Thyroid gland (tissue), 4 donors: ENCODE data around the gene KAZN. TPM values are rescaled to one million over a fixed set of nuclear protein-coding genes. Genes with fewer than 3 reads are reported as not detected.

Experiments
- DNase-seq, 2 donors: peaks; one replicate each; pipeline ENCODE4 v3.0.0-alpha.2; 2019
- H3K27ac ChIP-seq, 3 donors: fragments of 200-600 bp; sonication (generic); 1 replicate in 2 of 3; 2 replicates in 1 of 3; pipeline ENCODE4 v1.5.1; 2016 to 2019; ENCODE audit warnings: mild to moderate bottlenecking in 1 of 3, moderate library complexity in 1 of 3
- H3K27me3 ChIP-seq: fragments of 200-600 bp; sonication (generic); one replicate; pipeline ENCODE4 v1.5.1; 2019
- H3K36me3 ChIP-seq, 2 donors: fragments of 200-600 bp; sonication (generic); one replicate each; pipeline ENCODE4 v1.5.1; 2016 to 2019
- H3K4me1 ChIP-seq, 2 donors: fragments of 200-600 bp; sonication (generic); one replicate each; pipeline ENCODE4 v1.5.1; 2017 to 2019
- H3K4me3 ChIP-seq, 3 donors: fragments of 200-600 bp; sonication (generic); replicated peaks in 1 of 3; 1 replicate in 2 of 3; 2 replicates in 1 of 3; pipeline ENCODE4 v1.5.1; 2016; ENCODE audit warnings: mild to moderate bottlenecking in 1 of 3
- H3K9me3 ChIP-seq: fragments of 200-600 bp; sonication (generic); one replicate; pipeline ENCODE4 v1.5.1; 2017
- CTCF ChIP-seq, 6 experiments: fragments of 200-600 bp in 3 of 6; fragments of 450-650 bp in 3 of 6; sonication (generic) in 3 of 6; IDR thresholded peaks; one replicate each; pipeline ENCODE4 v1.5.1; 2016 to 2019; ENCODE audit warnings: antibody characterized with exemption in 6 of 6, mild to moderate bottlenecking in 2 of 6, inconsistent platforms in 1 of 6, moderate library complexity in 1 of 6
- POLR2A ChIP-seq, 2 donors: fragments of 450-650 bp; IDR thresholded peaks; one replicate each; pipeline ENCODE4 v1.6.1; 2017; ENCODE audit warnings: antibody characterized with exemption in 2 of 2, mild to moderate bottlenecking in 2 of 2, moderate library complexity in 1 of 2
- WGBS, 2 donors: methylation state at CpG; one replicate each; pipeline ENCODE4 v1.1.5; 2017; 5-methylcytosine and 5-hydroxymethylcytosine counted together
- intact Hi-C: fragments of 100-400 bp; cut with DNase I; formaldehyde crosslinking; loops from one replicate; pipeline ENCODE4 v1.15.1; 2023
- total RNA-seq, 4 donors: library from RNA; depleted of rRNA; stranded (reverse); fragments of >200 nt; gene quantifications; one replicate each; pipeline ENCODE4 v1.2.3, GENCODE V29; 2016

Gene KAZN
- total RNA-seq, 4 donors from 2014 or later, result 14.8 to 28.6 (median 18.2) TPM

- intact Hi-C loops, result no loop called here
- Histone ChIP-seq H3K27me3 (no peaks in the 10 kb centered on the region), H3K4me1 (no peaks in the 10 kb centered on the region), H3K27ac (no peak overlapping the region), H3K36me3 (no peaks in the 10 kb centered on the region), H3K9me3 (no peaks in the 10 kb centered on the region), H3K4me3 (no peak overlapping the region)
- no peak for TF ChIP-seq CTCF (IDR thresholded peaks at IDR 0.05)
- TF ChIP-seq POLR2A (IDR thresholded peaks at IDR 0.05), result no peak
- 87 to 90% methylated on average over 7 of the region's 7 CpGs for WGBS, 2 donors
- DNase-seq, result no peak
These were observed 165.5 kb downstream of the KAZN start for GRCh38 chr1:14763977-14764376.

GRCh38 chr1:14765773-14766172 is 167.3 kb downstream of the KAZN start:
- H3K36me3 ChIP-seq, result no peaks in the 10 kb centered on the region
- H3K4me1 ChIP-seq, result no peaks in the 10 kb centered on the region
- no peak overlapping the region for H3K4me3 ChIP-seq
- no peaks in the 10 kb centered on the region for H3K9me3 ChIP-seq
- H3K27me3 ChIP-seq, result no peaks in the 10 kb centered on the region
- 92% methylated on average over 7 to 8 of the region's 8 CpGs for WGBS, 2 donors
- no peak for DNase-seq
- no peak for TF ChIP-seq POLR2A (IDR thresholded peaks at IDR 0.05)
- TF ChIP-seq CTCF (IDR thresholded peaks at IDR 0.05), result no peak
- intact Hi-C loops, result no loop called here
- H3K27ac ChIP-seq, result no peak overlapping the region

GRCh38 chr1:14767075-14767474 is 168.6 kb downstream of the KAZN start:
- 80 to 84% methylated on average over 5 of the region's 5 CpGs for WGBS, 2 donors
- DNase-seq, result no peak
- Histone ChIP-seq H3K4me3 (no peak overlapping the region), H3K27me3 (no peaks in the 10 kb centered on the region), H3K9me3 (no peaks in the 10 kb centered on the region), H3K36me3 (no peaks in the 10 kb centered on the region), H3K27ac (no peak overlapping the region), H3K4me1 (no peaks in the 10 kb centered on the region)
- intact Hi-C loops, result no loop called here
- TF ChIP-seq CTCF (IDR thresholded peaks at IDR 0.05), result no peak
- no peak for TF ChIP-seq POLR2A (IDR thresholded peaks at IDR 0.05)

GRCh38 chr1:14768582-14769304 is 170.3 kb downstream of the KAZN start:
- Histone ChIP-seq H3K9me3 (no peaks in the 10 kb centered on the region), H3K4me1 (no peaks in the 10 kb centered on the region), H3K27me3 (no peaks in the 10 kb centered on the region), H3K27ac (no peak overlapping the region), H3K36me3 (no peaks in the 10 kb centered on the region), H3K4me3 (no peak overlapping the region)
- DNase-seq, result no peak
- no peak for TF ChIP-seq CTCF (IDR thresholded peaks at IDR 0.05)
- no peak for TF ChIP-seq POLR2A (IDR thresholded peaks at IDR 0.05)
- WGBS, 2 donors, result 88 to 90% methylated on average over 6 of the region's 6 CpGs
- intact Hi-C loops, result no loop called here

GRCh38 chr1:14769486-14770274 is 171.2 kb downstream of the KAZN start:
- Histone ChIP-seq H3K27me3 (no peaks in the 10 kb centered on the region), H3K36me3 (no peaks in the 10 kb centered on the region), H3K27ac (no peak overlapping the region), H3K4me1 (no peaks in the 10 kb centered on the region), H3K9me3 (no peaks in the 10 kb centered on the region), H3K4me3 (no peak overlapping the region)
- intact Hi-C loops, result no loop called here
- no peak for TF ChIP-seq CTCF (IDR thresholded peaks at IDR 0.05)
- TF ChIP-seq POLR2A (IDR thresholded peaks at IDR 0.05), result no peak
- 88 to 89% methylated on average over 12 of the region's 12 CpGs for WGBS, 2 donors
- no peak for DNase-seq
